SK-N-SH treated with all-trans-retinoic acid at 6 μM for 48 hours (cell line): ENCODE results near the gene PARP2.
"Not testable (repeated sequence)": the region's sequence is repeated elsewhere in the genome, so short reads cannot be mapped to it uniquely, and the experiment has no call there.

Experiments
- ATAC-seq: fragments of 200-7000 bp; cut with Tn5 transposase; 3 replicates; pipeline ENCODE4 v1.9.1; 2020; ENCODE audit warnings: mild to moderate bottlenecking, moderate library complexity
- ARNTL ChIP-seq: fragments of 450-650 bp; formaldehyde crosslinking; IDR thresholded peaks from 2 replicates; pipeline ENCODE4 v1.5.0; 2020; ENCODE audit warnings: low read depth, mild to moderate bottlenecking, moderate library complexity, borderline replicate concordance
- BACH2 ChIP-seq: fragments of 250-450 bp; sonication (Bioruptor Pico); IDR thresholded peaks from 2 replicates; pipeline ENCODE4 v1.9.0; 2021; ENCODE audit warnings: mild to moderate bottlenecking, borderline replicate concordance
- CREB5 ChIP-seq: fragments of 250-450 bp; sonication (Bioruptor Pico); IDR thresholded peaks from 2 replicates; pipeline ENCODE4 v1.5.1; 2020; ENCODE audit warnings: low read depth, mild to moderate bottlenecking, moderate library complexity
- CSDC2 ChIP-seq: fragments of 250-450 bp; sonication (Bioruptor Pico); IDR thresholded peaks from 2 replicates; pipeline ENCODE4 v1.5.0; 2020; ENCODE audit warnings: mild to moderate bottlenecking, moderate library complexity
- CSRNP3 ChIP-seq: fragments of 250-450 bp; sonication (Bioruptor Pico); IDR thresholded peaks from 2 replicates; pipeline ENCODE4 v1.5.1; 2021; ENCODE audit warnings: mild to moderate bottlenecking, moderate library complexity
- ESRRG ChIP-seq: fragments of 250-450 bp; sonication (Bioruptor Pico); IDR thresholded peaks from 2 replicates; pipeline ENCODE4 v1.6.1; 2021; ENCODE audit warnings: mild to moderate bottlenecking
- GLIS3 ChIP-seq: fragments of 250-450 bp; sonication (Bioruptor Pico); IDR thresholded peaks from 2 replicates; pipeline ENCODE4 v1.5.0; 2020; ENCODE audit warnings: mild to moderate bottlenecking, moderate library complexity
- ISL1 ChIP-seq: fragments of 250-450 bp; sonication (Bioruptor Pico); IDR thresholded peaks from 2 replicates; pipeline ENCODE4 v2.1.2; 2022; ENCODE audit warnings: mild to moderate bottlenecking, moderate library complexity
- OSR1 ChIP-seq: fragments of 250-450 bp; sonication (Bioruptor Pico); IDR thresholded peaks from 2 replicates; pipeline ENCODE4 v1.8.0; 2022; ENCODE audit warnings: moderate library complexity, mild to moderate bottlenecking, inconsistent platforms
- PATZ1 ChIP-seq: fragments of 250-450 bp; sonication (Bioruptor Pico); IDR thresholded peaks from 2 replicates; pipeline ENCODE4 v1.8.0; 2020; ENCODE audit warnings: mild to moderate bottlenecking, moderate library complexity, borderline replicate concordance
- POU6F1 ChIP-seq: fragments of 250-450 bp; sonication (Bioruptor Pico); IDR thresholded peaks from 2 replicates; pipeline ENCODE4 v1.8.0; 2021; ENCODE audit warnings: low read depth, mild to moderate bottlenecking, moderate library complexity, borderline replicate concordance
- PPARA ChIP-seq: fragments of 250-450 bp; sonication (Bioruptor Pico); IDR thresholded peaks from 2 replicates; pipeline ENCODE4 v1.5.0; 2020; ENCODE audit warnings: mild to moderate bottlenecking, borderline replicate concordance
- RARB ChIP-seq: fragments of 250-450 bp; sonication (Bioruptor Pico); IDR thresholded peaks from 2 replicates; pipeline ENCODE4 v1.8.0; 2021; ENCODE audit warnings: mild to moderate bottlenecking, moderate library complexity
- SNAI2 ChIP-seq: fragments of 250-450 bp; sonication (Bioruptor Pico); IDR thresholded peaks from 2 replicates; pipeline ENCODE4 v1.5.0; 2020; ENCODE audit warnings: mild to moderate bottlenecking, moderate library complexity
- TOX ChIP-seq: fragments of 250-450 bp; sonication (Bioruptor Pico); IDR thresholded peaks from 2 replicates; pipeline ENCODE4 v1.8.0; 2021; ENCODE audit warnings: mild to moderate bottlenecking, moderate library complexity, borderline replicate concordance
- TSHZ2 ChIP-seq: fragments of 250-450 bp; sonication (Bioruptor Pico); IDR thresholded peaks from 2 replicates; pipeline ENCODE4 v1.5.0; 2020; ENCODE audit warnings: mild to moderate bottlenecking, moderate library complexity
- ZC3H10 ChIP-seq: fragments of 250-450 bp; sonication (Bioruptor Pico); IDR thresholded peaks from 2 replicates; pipeline ENCODE4 v1.5.1; 2021; ENCODE audit warnings: mild to moderate bottlenecking, moderate library complexity
- ZFP30 ChIP-seq: fragments of 450-650 bp; formaldehyde crosslinking; IDR thresholded peaks from 2 replicates; pipeline ENCODE4 v1.5.0; 2022; ENCODE audit warnings: mild to moderate bottlenecking, moderate library complexity
- ZNF565 ChIP-seq: fragments of 450-650 bp; formaldehyde crosslinking; conservative IDR thresholded peaks from 2 replicates; pipeline ENCODE4 v1.5.0; 2020; ENCODE audit warnings: low read depth, mild to moderate bottlenecking, moderate library complexity
- ZNF70 ChIP-seq: fragments of 450-650 bp; formaldehyde crosslinking; IDR thresholded peaks from 2 replicates; pipeline ENCODE4 v1.5.0; 2020; ENCODE audit warnings: mild to moderate bottlenecking, moderate library complexity

The PARP2 gene

GRCh38 chr14:20334017-20334416 is 9.4 kb upstream of the PARP2 start:
- no peak for ATAC-seq
- TF ChIP-seq ARNTL (CRISPR knock-in tag): no peak
- no peak for TF ChIP-seq PPARA (CRISPR knock-in tag)
- TF ChIP-seq ISL1 (CRISPR knock-in tag): no peak
- no peak for TF ChIP-seq CREB5 (CRISPR knock-in tag)
- TF ChIP-seq SNAI2 (CRISPR knock-in tag): no peak
- no peak for TF ChIP-seq TOX (CRISPR knock-in tag)
- TF ChIP-seq ESRRG: no peak
- no peak for TF ChIP-seq CSRNP3 (CRISPR knock-in tag)
- TF ChIP-seq ZFP30: no peak
- TF ChIP-seq CSDC2 (CRISPR knock-in tag): no peak
- no peak for TF ChIP-seq RARB (CRISPR knock-in tag)
- no peak for TF ChIP-seq ZC3H10 (CRISPR knock-in tag)
- TF ChIP-seq POU6F1 (CRISPR knock-in tag): no peak
- TF ChIP-seq GLIS3 (CRISPR knock-in tag): no peak

- not testable (repeated sequence) for ATAC-seq
Measured at GRCh38 chr14:20341032-20341431, 2.4 kb upstream of the PARP2 start.

- no peak for ATAC-seq
Measured at GRCh38 chr14:20341646-20342045, 1.8 kb upstream of the PARP2 start.

GRCh38 chr14:20343862-20344220 is 406 bp downstream of the PARP2 start:
- ATAC-seq: no peak
- no peak for TF ChIP-seq ZC3H10 (CRISPR knock-in tag)
- TF ChIP-seq ARNTL (CRISPR knock-in tag): no peak
- no peak for TF ChIP-seq PPARA (CRISPR knock-in tag)
- TF ChIP-seq ESRRG: no peak
- no peak for TF ChIP-seq BACH2 (CRISPR knock-in tag)
- no peak for TF ChIP-seq ZNF565

More at GRCh38 chr14:20341646-20342045, 1.8 kb upstream of the PARP2 start:
- TF ChIP-seq RARB (CRISPR knock-in tag) (no peak), PATZ1 (no peak), SNAI2 (CRISPR knock-in tag) (no peak), ZFP30 (no peak)

GRCh38 chr14:20345366-20345765 is 1.9 kb downstream of the PARP2 start:
- no peak for ATAC-seq
- TF ChIP-seq ISL1 (CRISPR knock-in tag): no peak

- TF ChIP-seq PATZ1 (no peak), ZC3H10 (CRISPR knock-in tag) (no peak), ZNF70 (CRISPR knock-in tag) (no peak), CSDC2 (CRISPR knock-in tag) (no peak), RARB (CRISPR knock-in tag) (no peak), ZFP30 (no peak), OSR1 (CRISPR knock-in tag) (no peak), CREB5 (CRISPR knock-in tag) (no peak), TSHZ2 (CRISPR knock-in tag) (no peak), PPARA (CRISPR knock-in tag) (no peak)
- ATAC-seq: no peak
Measured at GRCh38 chr14:20346713-20347112, 3.3 kb downstream of the PARP2 start.
